ENCODE data around the gene ESAM.
A peak's percentile ranks its signal among the peaks of the same experiment; 100 is the strongest.

Gene ESAM

GRCh38 chr11:124801636-124802312 is 39.7 kb upstream of the ESAM start:
- peak overlapping the region; percentile 93 to 97 (median 96) for H3K4me3 Mint-ChIP-seq
- peaks cover 32% of the 10 kb centered on the region for H3K4me1 Mint-ChIP-seq
- no peaks in the 10 kb centered on the region for H3K9me3 Mint-ChIP-seq
- peaks cover 18% of the 10 kb centered on the region for H3K36me3 Mint-ChIP-seq (ENCODE audit: low read depth)
- no peak for TF ChIP-seq CTCF (IDR thresholded peaks at IDR 0.05; ENCODE audit: unreplicated experiment in 3 of 3)
- peak overlapping the region; percentile 99 to 100 (median 100) for H3K27ac Mint-ChIP-seq
- no peaks in the 10 kb centered on the region for H3K27me3 Mint-ChIP-seq (ENCODE audit: low read depth)

- Mint-ChIP-seq H3K9me3 (no peaks in the 10 kb centered on the region), H3K27me3 (ENCODE audit: low read depth) (no peaks in the 10 kb centered on the region), H3K27ac (peak overlapping the region; percentile 99 to 100 (median 100)), H3K4me1 (peaks cover 32% of the 10 kb centered on the region), H3K36me3 (ENCODE audit: low read depth) (peaks cover 17% of the 10 kb centered on the region), H3K4me3 (peak overlapping the region; percentile 93 to 97 (median 96))
- no peak for TF ChIP-seq CTCF (IDR thresholded peaks at IDR 0.05; ENCODE audit: unreplicated experiment in 3 of 3)
These were observed 38.9 kb upstream of the ESAM start for GRCh38 chr11:124801014-124801413.

GRCh38 chr11:124800226-124800929 is 38.3 kb upstream of the ESAM start, which contains the start of gene MSANTD2:
Gene MSANTD2, minus strand, starts transcription at chr11:124800406. Its CDS starts 26 bp downstream, at chr11:124800380.
- no peaks in the 10 kb centered on the region for H3K9me3 Mint-ChIP-seq
- no peak for TF ChIP-seq CTCF (IDR thresholded peaks at IDR 0.05; ENCODE audit: unreplicated experiment in 3 of 3)
- H3K4me1 Mint-ChIP-seq: peaks cover 32% of the 10 kb centered on the region
- H3K27me3 Mint-ChIP-seq (ENCODE audit: low read depth): no peaks in the 10 kb centered on the region
- peaks cover 11% of the 10 kb centered on the region for H3K36me3 Mint-ChIP-seq (ENCODE audit: low read depth)
- peak within 1 kb of the TSS; percentile 99 to 100 (median 100) for H3K27ac Mint-ChIP-seq
- peak within 1 kb of the TSS; percentile 93 to 97 (median 96) for H3K4me3 Mint-ChIP-seq

- H3K4me1 Mint-ChIP-seq: peaks cover 32% of the 10 kb centered on the region
- peak overlapping the region; percentile 88 to 97 (median 93) for H3K4me3 Mint-ChIP-seq
- H3K9me3 Mint-ChIP-seq: no peaks in the 10 kb centered on the region
- no peaks in the 10 kb centered on the region for H3K27me3 Mint-ChIP-seq (ENCODE audit: low read depth)
- H3K36me3 Mint-ChIP-seq (ENCODE audit: low read depth): peaks cover 4% of the 10 kb centered on the region
- TF ChIP-seq CTCF (IDR thresholded peaks at IDR 0.05; ENCODE audit: unreplicated experiment in 3 of 3): peak in 1 of 3 experiments; percentile 8
- H3K27ac Mint-ChIP-seq: peak overlapping the region; percentile 97 to 100 (median 98)
These were observed 37.5 kb upstream of the ESAM start for GRCh38 chr11:124799348-124800225.

GRCh38 chr11:124798991-124799347 is 36.9 kb upstream of the ESAM start:
- Mint-ChIP-seq H3K36me3 (ENCODE audit: low read depth) (no peaks in the 10 kb centered on the region), H3K27me3 (ENCODE audit: low read depth) (no peaks in the 10 kb centered on the region), H3K9me3 (no peaks in the 10 kb centered on the region), H3K27ac (peak overlapping the region; percentile 97 to 98 (median 97)), H3K4me1 (peaks cover 36% of the 10 kb centered on the region), H3K4me3 (peak overlapping the region; percentile 88 to 93 (median 88))
- no peak for TF ChIP-seq CTCF (IDR thresholded peaks at IDR 0.05; ENCODE audit: unreplicated experiment in 3 of 3)
